ENCODE data around the gene PSEN1. TPM values are rescaled to one million over a fixed set of nuclear protein-coding genes. Genes with fewer than 3 reads are reported as not detected.
A peak's percentile ranks its signal among the peaks of the same experiment; 100 is the strongest.

PSEN1 gene
- total and polyA plus RNA-seq, 2 experiments from 2014 or later: 36.3 to 49.7 TPM

- no peaks in the 10 kb centered on the region for H3K36me3 ChIP-seq
- no peak overlapping the region for H3K4me3 ChIP-seq
- TF ChIP-seq CTCF (IDR thresholded peaks at IDR 0.05; ENCODE audit: low read depth, low read length): no peak
- no peak for DNase-seq (ENCODE audit: low read depth in 1 of 2, low spot score in 1 of 2)
- H3K4me1 ChIP-seq (ENCODE audit: low read depth): no peaks in the 10 kb centered on the region
- H3K9me3 ChIP-seq (ENCODE audit: low read depth): no peaks in the 10 kb centered on the region
- H3K27me3 ChIP-seq: peaks cover 66% of the 10 kb centered on the region
- H3K27ac ChIP-seq: no peak overlapping the region
Observed at GRCh38 chr14:73244541-73245290, 108.4 kb downstream of the PSEN1 start.

- peak overlapping the region; percentile 26 for H3K4me3 ChIP-seq
- no peaks in the 10 kb centered on the region for H3K4me1 ChIP-seq (ENCODE audit: low read depth)
- TF ChIP-seq CTCF (IDR thresholded peaks at IDR 0.05; ENCODE audit: low read depth, low read length): no peak
- no peaks in the 10 kb centered on the region for H3K9me3 ChIP-seq (ENCODE audit: low read depth)
- peak in 1 of 2 donors; percentile 65 for DNase-seq (ENCODE audit: low read depth in 1 of 2, low spot score in 1 of 2)
- no peak overlapping the region for H3K27ac ChIP-seq
- H3K27me3 ChIP-seq: peaks cover 56% of the 10 kb centered on the region
- H3K36me3 ChIP-seq: no peaks in the 10 kb centered on the region
Observed at GRCh38 chr14:73245480-73246325, 109.4 kb downstream of the PSEN1 start.

- no peaks in the 10 kb centered on the region for H3K36me3 ChIP-seq
- H3K4me3 ChIP-seq: peak overlapping the region; percentile 26
- H3K4me1 ChIP-seq (ENCODE audit: low read depth): no peaks in the 10 kb centered on the region
- no peaks in the 10 kb centered on the region for H3K9me3 ChIP-seq (ENCODE audit: low read depth)
- TF ChIP-seq CTCF (IDR thresholded peaks at IDR 0.05; ENCODE audit: low read depth, low read length): no peak
- H3K27me3 ChIP-seq: peaks cover 47% of the 10 kb centered on the region
- no peak overlapping the region for H3K27ac ChIP-seq
- DNase-seq (ENCODE audit: low read depth in 1 of 2, low spot score in 1 of 2): no peak
Observed at GRCh38 chr14:73246387-73247150, 110.3 kb downstream of the PSEN1 start.

- no peak for DNase-seq (ENCODE audit: low read depth in 1 of 2, low spot score in 1 of 2)
- TF ChIP-seq CTCF (IDR thresholded peaks at IDR 0.05; ENCODE audit: low read depth, low read length): no peak
- H3K27me3 ChIP-seq: peaks cover 32% of the 10 kb centered on the region
Observed at GRCh38 chr14:73248108-73248868, 112.0 kb downstream of the PSEN1 start.

GRCh38 chr14:73249108-73249507 is 112.8 kb downstream of the PSEN1 start:
- no peaks in the 10 kb centered on the region for H3K9me3 ChIP-seq (ENCODE audit: low read depth)
- DNase-seq (ENCODE audit: low read depth in 1 of 2, low spot score in 1 of 2): no peak
- no peaks in the 10 kb centered on the region for H3K36me3 ChIP-seq
- no peaks in the 10 kb centered on the region for H3K4me1 ChIP-seq (ENCODE audit: low read depth)
- no peak for TF ChIP-seq CTCF (IDR thresholded peaks at IDR 0.05; ENCODE audit: low read depth, low read length)
- peaks cover 24% of the 10 kb centered on the region for H3K27me3 ChIP-seq
- H3K27ac ChIP-seq: no peak overlapping the region
- no peak overlapping the region for H3K4me3 ChIP-seq

More at GRCh38 chr14:73248108-73248868, 112.0 kb downstream of the PSEN1 start:
- Histone ChIP-seq H3K4me3 (no peak overlapping the region), H3K9me3 (ENCODE audit: low read depth) (no peaks in the 10 kb centered on the region), H3K36me3 (no peaks in the 10 kb centered on the region), H3K27ac (no peak overlapping the region), H3K4me1 (ENCODE audit: low read depth) (no peaks in the 10 kb centered on the region)
